H9 (cell line): ENCODE results near the gene ENHO. TPM values are rescaled to one million over a fixed set of nuclear protein-coding genes. Genes with fewer than 3 reads are reported as not detected.

Source experiments
- DNase-seq: peaks from one replicate; pipeline ENCODE4 v3.0.0-alpha.2; 2017
- H2AFZ ChIP-seq: one replicate; pipeline ENCODE4 v1.6.1; 2013; ENCODE audit warnings: mild to moderate bottlenecking, low read length, control low read depth, moderate library complexity
- H2AK5ac ChIP-seq: 2 replicates; pipeline ENCODE4 v1.6.1; 2013; ENCODE audit warnings: low read length, control low read depth, mixed read lengths; ENCODE audit not compliant: insufficient read length
- H2BK120ac ChIP-seq: one replicate; pipeline ENCODE4 v1.6.1; 2013; ENCODE audit warnings: low read depth, mild to moderate bottlenecking, low read length, control low read depth, inconsistent platforms; ENCODE audit not compliant: poor library complexity, severe bottlenecking
- H2BK12ac ChIP-seq: 2 replicates; pipeline ENCODE4 v1.6.1; 2013; ENCODE audit warnings: low read length, control low read depth, mixed read lengths, low read depth; ENCODE audit not compliant: insufficient read length
- H2BK15ac ChIP-seq: 2 replicates; pipeline ENCODE4 v1.6.1; 2013; ENCODE audit warnings: low read depth, low read length, control low read depth
- H2BK20ac ChIP-seq: one replicate; pipeline ENCODE4 v1.6.1; 2013; ENCODE audit warnings: low read depth, mild to moderate bottlenecking, low read length, control low read depth, inconsistent platforms; ENCODE audit not compliant: poor library complexity, severe bottlenecking
- H2BK5ac ChIP-seq: 2 replicates; pipeline ENCODE4 v1.6.1; 2013; ENCODE audit warnings: low read length, control low read depth, mixed read lengths; ENCODE audit not compliant: insufficient read length
- H3K14ac ChIP-seq: 2 replicates; pipeline ENCODE4 v1.6.1; 2013; ENCODE audit warnings: low read length, control low read depth; ENCODE audit not compliant: insufficient read depth
- H3K18ac ChIP-seq: 2 replicates; pipeline ENCODE4 v1.6.1; 2013; ENCODE audit warnings: low read depth, mild to moderate bottlenecking, mixed read lengths, low read length, control low read depth; ENCODE audit not compliant: insufficient read length
- H3K23ac ChIP-seq: 2 replicates; pipeline ENCODE4 v1.6.1; 2013; ENCODE audit warnings: low read length, control low read depth, mixed read lengths, low read depth; ENCODE audit not compliant: insufficient read length
- H3K23me2 ChIP-seq: 2 replicates; pipeline ENCODE4 v1.6.1; 2013; ENCODE audit warnings: low read depth, mild to moderate bottlenecking, mixed read lengths, low read length, control low read depth; ENCODE audit not compliant: insufficient read length, poor library complexity, severe bottlenecking
- H3K27ac ChIP-seq: 2 replicates; pipeline ENCODE4 v1.5.1; 2013; ENCODE audit warnings: low read length, control low read depth, mixed read lengths, low read depth; ENCODE audit not compliant: insufficient read length
- H3K27me3 ChIP-seq: 2 replicates; pipeline ENCODE4 v1.6.1; 2013; ENCODE audit warnings: low read length, control low read depth, inconsistent platforms; ENCODE audit not compliant: insufficient read depth
- H3K4ac ChIP-seq: 2 replicates; pipeline ENCODE4 v1.6.1; 2013; ENCODE audit warnings: low read depth, mild to moderate bottlenecking, control low read depth, inconsistent platforms, low read length, moderate library complexity
- H3K4me1 ChIP-seq: 2 replicates; pipeline ENCODE4 v1.6.1; 2013; ENCODE audit warnings: low read length, control low read depth, inconsistent platforms; ENCODE audit not compliant: insufficient read depth
- H3K4me2 ChIP-seq: 2 replicates; pipeline ENCODE4 v1.6.1; 2013; ENCODE audit warnings: low read length, control low read depth, mixed read lengths; ENCODE audit not compliant: insufficient read length, insufficient read depth
- H3K56ac ChIP-seq: 2 replicates; pipeline ENCODE4 v1.6.1; 2013; ENCODE audit warnings: low read depth, mild to moderate bottlenecking, mixed read lengths, low read length, control low read depth; ENCODE audit not compliant: insufficient read length
- H3K79me1 ChIP-seq: 2 replicates; pipeline ENCODE4 v1.6.1; 2013; ENCODE audit warnings: low read depth, mild to moderate bottlenecking, moderate library complexity, low read length, control low read depth, inconsistent platforms; ENCODE audit not compliant: insufficient read depth, poor library complexity, severe bottlenecking
- H3K79me2 ChIP-seq: 2 replicates; pipeline ENCODE4 v1.6.1; 2013; ENCODE audit warnings: low read length, control low read depth, inconsistent platforms; ENCODE audit not compliant: insufficient read depth
- H3K9ac ChIP-seq: 2 replicates; pipeline ENCODE4 v1.6.1; 2013; ENCODE audit warnings: low read length, control low read depth, mixed read lengths; ENCODE audit not compliant: insufficient read length; ENCODE audit errors: extremely low read depth
- H3K9me3 ChIP-seq: one replicate; pipeline ENCODE4 v1.6.1; 2013; ENCODE audit warnings: low read depth, low read length, inconsistent platforms; ENCODE audit not compliant: control insufficient read depth
- H3T11ph ChIP-seq: one replicate; pipeline ENCODE4 v1.6.1; 2013; ENCODE audit warnings: mild to moderate bottlenecking, low read length, control low read depth, inconsistent platforms
- H4K20me1 ChIP-seq: one replicate; pipeline ENCODE4 v1.6.1; 2013; ENCODE audit not compliant: control insufficient read depth, insufficient read length, insufficient read depth
- H4K5ac ChIP-seq: 2 replicates; pipeline ENCODE4 v1.6.1; 2013; ENCODE audit warnings: low read depth, mild to moderate bottlenecking, mixed read lengths, low read length, control low read depth; ENCODE audit not compliant: insufficient read length
- H4K8ac ChIP-seq: replicated peaks from 2 replicates; pipeline ENCODE4 v1.6.1; 2013; ENCODE audit warnings: low read length, control low read depth, mixed read lengths, low read depth; ENCODE audit not compliant: insufficient read length
- H4K91ac ChIP-seq: 2 replicates; pipeline ENCODE4 v1.6.1; 2013; ENCODE audit warnings: low read depth, mild to moderate bottlenecking, moderate library complexity, mixed read lengths, low read length, control low read depth; ENCODE audit not compliant: insufficient read length
- H3K27ac Mint-ChIP-seq, 3 experiments: 2 replicates in 2 of 3; 3 replicates in 1 of 3; pipeline ENCODE4 v1.8.0; 2020 to 2021; ENCODE audit warnings: mixed read lengths in 3 of 3, mild to moderate bottlenecking in 1 of 3, moderate library complexity in 1 of 3
- H3K27me3 Mint-ChIP-seq: 2 replicates; pipeline ENCODE4 v1.8.0; 2021; ENCODE audit warnings: low read depth, mild to moderate bottlenecking, moderate library complexity, mixed read lengths
- H3K36me3 Mint-ChIP-seq, 3 experiments: 2 replicates in 2 of 3; 3 replicates in 1 of 3; pipeline ENCODE4 v1.8.0; 2020 to 2021; ENCODE audit warnings: low read depth in 3 of 3, mixed read lengths in 3 of 3; ENCODE audit not compliant: insufficient read depth in 1 of 3
- H3K4me1 Mint-ChIP-seq, 2 experiments: 2 replicates each; pipeline ENCODE4 v1.8.0; 2020; ENCODE audit warnings: mixed read lengths in 2 of 2
- H3K4me3 Mint-ChIP-seq, 2 experiments: 2 replicates in 1 of 2; 3 replicates in 1 of 2; pipeline ENCODE4 v1.8.0; 2020 to 2021; ENCODE audit warnings: mild to moderate bottlenecking in 2 of 2, mixed read lengths in 2 of 2, moderate library complexity in 1 of 2
- H3K9me3 Mint-ChIP-seq, 2 experiments: 2 replicates in 1 of 2; 3 replicates in 1 of 2; pipeline ENCODE4 v1.8.0; 2020; ENCODE audit warnings: mild to moderate bottlenecking in 2 of 2, mixed read lengths in 2 of 2, moderate library complexity in 1 of 2
- WGBS: extraction: QIAGEN DNeasy Blood & Tissue Kit; methylation state at CpG from one replicate; pipeline ENCODE4 v1.1.7; 2013; ENCODE audit warnings: missing lambda C conversion rate, low lambda C conversion rate, mixed read lengths; ENCODE audit not compliant: insufficient read length; ENCODE audit errors: extremely low coverage; 5-methylcytosine and 5-hydroxymethylcytosine counted together
- total RNA-seq: library from RNA; stranded (reverse); gene quantifications from 2 replicates; pipeline ENCODE4 v1.2.1, GENCODE V29; 2021
- TF ChIP-seq, protein P1 (sequence below): fragments of 200-600 bp; sonication (generic); conservative IDR thresholded peaks from 3 replicates; pipeline ENCODE4 v1.8.0; 2021; ENCODE audit warnings: antibody characterized with exemption, mild to moderate bottlenecking

The ENHO gene
- total RNA-seq, 1 experiment from 2014 or later: 14.5 TPM

DNA sequence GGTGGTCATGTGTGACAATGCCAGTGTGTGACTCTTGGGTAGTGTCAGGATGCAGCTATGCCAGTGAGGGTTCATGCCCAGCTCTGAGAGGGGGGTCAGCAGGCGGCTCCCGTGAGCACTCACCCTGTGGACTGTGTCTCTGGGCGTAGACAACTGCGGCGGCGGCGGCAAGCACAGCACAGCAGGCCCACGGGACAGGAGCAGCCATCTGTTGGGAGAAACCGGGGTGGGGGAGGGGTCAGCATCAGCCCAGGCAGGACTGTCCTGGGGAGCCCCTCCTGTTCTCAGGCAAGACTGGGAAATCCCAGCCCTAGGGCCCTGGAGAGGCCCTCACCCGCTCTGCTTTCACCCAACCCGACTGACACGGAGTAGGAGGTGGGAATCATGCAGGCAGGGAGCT lies 46.0 kb upstream of the ENHO start:
- no peaks in the 10 kb centered on the region for H3K79me2 ChIP-seq
- no peak overlapping the region for H2BK15ac ChIP-seq
- H2AK5ac ChIP-seq: no peak overlapping the region
- no peaks in the 10 kb centered on the region for H3K23me2 ChIP-seq
- H3K4me1 Mint-ChIP-seq: peaks cover 19 to 43% of the 10 kb centered on the region in 2 experiments
- H3K9me3 ChIP-seq: no peaks in the 10 kb centered on the region
- TF ChIP-seq, protein P1, sequence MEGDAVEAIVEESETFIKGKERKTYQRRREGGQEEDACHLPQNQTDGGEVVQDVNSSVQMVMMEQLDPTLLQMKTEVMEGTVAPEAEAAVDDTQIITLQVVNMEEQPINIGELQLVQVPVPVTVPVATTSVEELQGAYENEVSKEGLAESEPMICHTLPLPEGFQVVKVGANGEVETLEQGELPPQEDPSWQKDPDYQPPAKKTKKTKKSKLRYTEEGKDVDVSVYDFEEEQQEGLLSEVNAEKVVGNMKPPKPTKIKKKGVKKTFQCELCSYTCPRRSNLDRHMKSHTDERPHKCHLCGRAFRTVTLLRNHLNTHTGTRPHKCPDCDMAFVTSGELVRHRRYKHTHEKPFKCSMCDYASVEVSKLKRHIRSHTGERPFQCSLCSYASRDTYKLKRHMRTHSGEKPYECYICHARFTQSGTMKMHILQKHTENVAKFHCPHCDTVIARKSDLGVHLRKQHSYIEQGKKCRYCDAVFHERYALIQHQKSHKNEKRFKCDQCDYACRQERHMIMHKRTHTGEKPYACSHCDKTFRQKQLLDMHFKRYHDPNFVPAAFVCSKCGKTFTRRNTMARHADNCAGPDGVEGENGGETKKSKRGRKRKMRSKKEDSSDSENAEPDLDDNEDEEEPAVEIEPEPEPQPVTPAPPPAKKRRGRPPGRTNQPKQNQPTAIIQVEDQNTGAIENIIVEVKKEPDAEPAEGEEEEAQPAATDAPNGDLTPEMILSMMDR: no peak
- no peaks in the 10 kb centered on the region; the same call in 1 of the 2 replicates for H3K4me1 ChIP-seq
- no peak overlapping the region for H4K91ac ChIP-seq
- H4K5ac ChIP-seq: no peak overlapping the region
- H3K36me3 Mint-ChIP-seq: no peaks in the 10 kb centered on the region
- no peak overlapping the region for H4K8ac ChIP-seq
- H3K4me2 ChIP-seq: no peak overlapping the region
- no peak for DNase-seq
- H2BK12ac ChIP-seq: no peak overlapping the region
- no peak overlapping the region for H2AFZ ChIP-seq
- no peak overlapping the region for H3T11ph ChIP-seq
- H3K9me3 Mint-ChIP-seq: no peaks in the 10 kb centered on the region
- no peak overlapping the region for H3K27ac Mint-ChIP-seq
- no peaks in the 10 kb centered on the region for H3K27me3 ChIP-seq
- H3K18ac ChIP-seq: no peak overlapping the region
- no peak overlapping the region; a peak in 1 of 5 replicates for H3K4me3 Mint-ChIP-seq
- no peak overlapping the region for H2BK5ac ChIP-seq
- H3K79me1 ChIP-seq: no peaks in the 10 kb centered on the region
- H2BK20ac ChIP-seq: no peak overlapping the region
- WGBS: no CpG with 5 or more reads among the region's 12 CpGs
- H3K14ac ChIP-seq: no peak overlapping the region
- no peak overlapping the region for H3K56ac ChIP-seq
- H3K23ac ChIP-seq: no peak overlapping the region
- H4K20me1 ChIP-seq: peaks cover 4% of the 10 kb centered on the region
- no peak overlapping the region for H3K4ac ChIP-seq
- no peak overlapping the region for H3K27ac ChIP-seq
- no peak overlapping the region for H3K9ac ChIP-seq
- H2BK120ac ChIP-seq: no peak overlapping the region
- H3K27me3 Mint-ChIP-seq: peaks cover 34% of the 10 kb centered on the region
